GM13977 (cell line): ENCODE results near the gene PRR35.

ENCODE experiments used
- DNase-seq: peaks from one replicate; pipeline ENCODE4 v3.0.0; 2012; ENCODE audit warnings: low spot score
- in situ Hi-C: fragments of 300-500 bp; cut with MboI; formaldehyde crosslinking; loops from one replicate; pipeline ENCODE4 v1.12.0; 2022; ENCODE audit warnings: low sequenced_read_pairs, low pct_unique_long_range_greater_than_20kb, mixed read lengths, inconsistent platforms; ENCODE audit not compliant: unreplicated experiment
- TF ChIP-seq, protein P1 (sequence below): IDR thresholded peaks from 2 replicates; pipeline ENCODE4 v1.5.1; 2012; ENCODE audit warnings: mild to moderate bottlenecking, control low read depth; ENCODE audit not compliant: insufficient read depth; ENCODE audit errors: extremely low read depth, missing control alignments

The PRR35 gene

DNA sequence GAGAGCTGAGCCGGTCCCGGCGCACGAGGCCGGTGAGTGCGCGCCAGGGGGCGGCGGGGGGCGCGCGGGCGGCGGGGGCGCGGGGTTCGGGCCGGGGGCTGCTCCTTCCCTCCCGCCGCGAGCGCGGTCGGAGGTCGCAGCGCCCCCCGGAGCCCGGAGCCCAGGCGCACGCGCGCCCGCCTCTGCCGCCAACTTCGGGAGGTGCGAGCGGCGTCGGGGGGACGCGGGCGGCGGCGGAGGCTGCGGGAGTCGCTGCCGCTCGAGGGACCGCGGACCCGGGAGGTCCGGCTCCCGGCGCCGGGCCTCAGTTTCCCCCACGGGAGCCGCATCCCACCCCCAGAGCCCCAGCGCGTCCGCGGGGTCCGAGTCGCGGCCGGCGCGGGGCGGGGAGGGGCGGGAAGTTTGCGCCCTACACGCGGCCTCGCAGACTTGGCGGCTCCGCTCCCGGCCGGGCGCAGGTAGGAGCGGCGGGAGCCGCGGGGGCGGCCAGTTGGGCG, at the start of gene PRR35:
Gene PRR35, plus strand, starts transcription at position 191 of the 497 bp plus-strand sequence. CDS start 2,901 bp downstream, outside the sequence.
- DNase-seq, result no peak
- in situ Hi-C loops, result no loop called here
- TF ChIP-seq, protein P1, sequence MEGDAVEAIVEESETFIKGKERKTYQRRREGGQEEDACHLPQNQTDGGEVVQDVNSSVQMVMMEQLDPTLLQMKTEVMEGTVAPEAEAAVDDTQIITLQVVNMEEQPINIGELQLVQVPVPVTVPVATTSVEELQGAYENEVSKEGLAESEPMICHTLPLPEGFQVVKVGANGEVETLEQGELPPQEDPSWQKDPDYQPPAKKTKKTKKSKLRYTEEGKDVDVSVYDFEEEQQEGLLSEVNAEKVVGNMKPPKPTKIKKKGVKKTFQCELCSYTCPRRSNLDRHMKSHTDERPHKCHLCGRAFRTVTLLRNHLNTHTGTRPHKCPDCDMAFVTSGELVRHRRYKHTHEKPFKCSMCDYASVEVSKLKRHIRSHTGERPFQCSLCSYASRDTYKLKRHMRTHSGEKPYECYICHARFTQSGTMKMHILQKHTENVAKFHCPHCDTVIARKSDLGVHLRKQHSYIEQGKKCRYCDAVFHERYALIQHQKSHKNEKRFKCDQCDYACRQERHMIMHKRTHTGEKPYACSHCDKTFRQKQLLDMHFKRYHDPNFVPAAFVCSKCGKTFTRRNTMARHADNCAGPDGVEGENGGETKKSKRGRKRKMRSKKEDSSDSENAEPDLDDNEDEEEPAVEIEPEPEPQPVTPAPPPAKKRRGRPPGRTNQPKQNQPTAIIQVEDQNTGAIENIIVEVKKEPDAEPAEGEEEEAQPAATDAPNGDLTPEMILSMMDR, result no peak

DNA sequence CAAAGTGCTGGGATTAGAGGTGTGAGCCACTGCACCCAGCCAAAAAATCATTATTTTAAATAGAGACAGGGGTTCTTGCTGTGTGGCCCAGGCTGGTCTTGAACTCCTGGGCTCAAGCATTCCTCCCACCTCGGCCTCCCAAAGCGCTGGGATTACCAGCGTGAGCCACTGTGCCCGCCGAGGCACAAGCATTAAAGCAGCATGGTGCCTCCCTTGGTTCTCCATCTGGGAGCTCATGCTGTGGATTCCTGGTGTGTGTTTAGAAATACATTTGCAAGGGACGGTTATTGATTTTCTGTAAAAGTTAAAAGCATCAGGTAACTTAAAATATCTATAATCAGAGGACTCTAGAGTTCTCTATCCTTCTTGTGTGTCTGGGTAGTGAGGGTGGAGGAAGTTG, 47.4 kb upstream of the PRR35 start:
- DNase-seq, result no peak
- in situ Hi-C loops, result no loop called here
- TF ChIP-seq, protein P1, result no peak

DNA sequence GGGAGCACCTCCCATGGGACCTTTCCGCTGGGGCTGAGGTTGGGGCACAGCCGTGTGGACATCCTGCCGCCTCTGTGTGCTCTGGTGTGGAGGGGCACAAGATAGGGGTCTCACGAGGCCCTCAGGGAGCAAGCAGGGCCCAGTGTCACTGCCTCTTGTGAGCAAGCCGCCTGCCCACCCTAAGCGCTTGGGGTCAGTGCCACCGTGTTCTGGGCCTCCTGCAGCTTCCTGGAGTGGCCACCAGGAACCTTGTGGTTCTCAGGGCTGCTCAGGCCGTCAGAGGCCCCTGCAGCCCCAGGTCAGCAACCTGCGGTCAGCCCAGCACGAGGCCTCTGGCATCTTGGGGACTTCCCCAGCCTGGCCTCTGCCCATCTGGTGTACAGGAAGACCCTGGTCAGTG, 46.2 kb upstream of the PRR35 start:
- no peak for DNase-seq
- in situ Hi-C loops, result no loop called here
- TF ChIP-seq, protein P1, result no peak

DNA sequence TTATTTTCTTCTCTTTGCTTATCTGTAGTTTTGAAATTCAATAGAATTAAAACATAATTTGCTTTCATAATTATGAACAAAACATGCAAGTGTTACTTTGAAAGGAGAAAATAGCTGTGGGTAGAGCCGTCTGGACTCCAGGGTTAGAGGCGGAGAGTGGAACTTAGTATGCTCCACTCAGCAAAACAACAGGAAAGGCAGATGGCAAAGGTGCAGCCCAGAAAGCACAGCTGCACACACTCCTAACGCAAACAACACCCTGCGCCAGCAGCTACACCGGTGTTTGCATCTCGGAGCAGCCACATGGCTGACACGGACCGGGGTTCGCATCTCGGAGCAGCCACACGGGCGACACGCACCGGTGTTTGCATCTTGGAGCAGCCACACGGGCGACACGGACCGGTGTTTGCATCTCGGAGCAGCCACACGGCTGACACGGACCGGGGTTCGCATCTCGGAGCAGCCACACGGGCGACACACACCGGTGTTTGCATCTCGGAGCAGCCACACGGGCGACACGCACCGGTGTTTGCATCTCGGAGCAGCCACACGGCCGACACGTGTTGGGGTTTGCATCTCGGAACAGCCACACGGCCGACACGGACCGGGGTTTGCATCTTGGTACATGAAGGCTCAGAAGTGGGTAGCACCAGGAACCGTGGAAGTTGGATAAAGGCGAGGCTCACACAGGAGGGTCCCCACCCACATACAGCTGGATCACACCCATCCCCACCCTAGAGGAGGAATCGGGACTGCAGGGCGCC, 44.8 kb upstream of the PRR35 start:
- TF ChIP-seq, protein P1, result no peak
- in situ Hi-C loops, result no loop called here
- no peak for DNase-seq

DNA sequence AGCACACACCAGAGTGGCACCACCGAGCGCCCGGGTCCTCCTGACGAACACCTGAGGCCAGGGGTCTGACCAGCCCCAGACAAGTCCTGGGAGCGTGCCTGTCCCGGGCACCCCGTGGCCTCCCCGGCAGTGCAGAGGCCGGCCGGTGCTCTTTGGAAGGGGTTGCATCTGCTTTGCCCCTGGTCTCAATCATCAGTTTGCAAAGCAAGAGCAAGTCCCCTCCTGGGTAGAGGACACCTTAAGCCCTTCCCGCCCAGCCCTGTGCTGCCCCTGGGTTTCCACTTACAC, 44.3 kb upstream of the PRR35 start:
- in situ Hi-C loops, result no loop called here
- TF ChIP-seq, protein P1, result no peak
- DNase-seq, result no peak

DNA sequence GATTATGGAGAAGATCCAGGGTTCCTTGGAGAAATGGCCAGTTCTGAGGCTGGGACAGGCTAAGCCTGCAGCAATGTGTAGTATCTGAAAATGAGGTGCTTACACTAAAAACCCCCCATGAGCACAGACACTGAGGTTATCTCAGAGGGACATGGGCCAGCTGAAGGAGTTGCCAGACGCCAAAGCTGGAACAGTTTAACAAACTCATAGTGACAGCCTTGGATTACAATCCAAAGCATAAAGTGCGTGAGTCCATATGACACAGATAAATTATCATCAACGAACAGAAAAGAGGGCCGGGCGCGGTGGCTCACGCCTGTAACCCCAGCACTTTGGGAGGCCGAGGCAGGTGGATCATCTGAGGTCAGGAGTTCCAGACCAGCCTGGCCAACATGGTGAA, 43.9 kb upstream of the PRR35 start:
- in situ Hi-C loops, result no loop called here
- TF ChIP-seq, protein P1, result no peak
- no peak for DNase-seq
